Nephron progenitor cell (in vitro differentiated cells): ENCODE results near the gene ADIRF.
"Not testable (repeated sequence)": the region's sequence is repeated elsewhere in the genome, so short reads cannot be mapped to it uniquely, and the experiment has no call there.

Experiments
- DNase-seq: peaks from one replicate; pipeline ENCODE4 v3.0.0; 2021
- H3K27ac Mint-ChIP-seq: 2 replicates; pipeline ENCODE4 v1.8.0; 2021; ENCODE audit warnings: mild to moderate bottlenecking, moderate library complexity, mixed read lengths
- H3K27me3 Mint-ChIP-seq: 2 replicates; pipeline ENCODE4 v1.8.0; 2021; ENCODE audit warnings: mild to moderate bottlenecking, low read depth, mixed read lengths; ENCODE audit not compliant: poor library complexity
- H3K36me3 Mint-ChIP-seq: 2 replicates; pipeline ENCODE4 v1.8.0; 2021; ENCODE audit warnings: low read depth, mixed read lengths
- H3K4me1 Mint-ChIP-seq: 2 replicates; pipeline ENCODE4 v1.8.0; 2021; ENCODE audit warnings: mixed read lengths
- H3K4me3 Mint-ChIP-seq: 2 replicates; pipeline ENCODE4 v1.8.0; 2021; ENCODE audit warnings: mild to moderate bottlenecking, moderate library complexity, mixed read lengths
- H3K9me3 Mint-ChIP-seq: 2 replicates; pipeline ENCODE4 v1.8.0; 2021; ENCODE audit warnings: mild to moderate bottlenecking, moderate library complexity, mixed read lengths
- TF ChIP-seq, protein P1 (sequence below): fragments of 200-600 bp; sonication (generic); IDR thresholded peaks from 2 replicates; pipeline ENCODE4 v1.5.0; 2021; ENCODE audit warnings: antibody characterized with exemption

The ADIRF gene

GRCh38 chr10:86979977-86980448 is 11.7 kb downstream of the ADIRF start:
- Mint-ChIP-seq H3K27ac (no peak overlapping the region), H3K9me3 (no peaks in the 10 kb centered on the region), H3K4me1 (peaks cover 15% of the 10 kb centered on the region), H3K27me3 (no peaks in the 10 kb centered on the region), H3K36me3 (no peaks in the 10 kb centered on the region), H3K4me3 (no peak overlapping the region)
- TF ChIP-seq, protein P1, sequence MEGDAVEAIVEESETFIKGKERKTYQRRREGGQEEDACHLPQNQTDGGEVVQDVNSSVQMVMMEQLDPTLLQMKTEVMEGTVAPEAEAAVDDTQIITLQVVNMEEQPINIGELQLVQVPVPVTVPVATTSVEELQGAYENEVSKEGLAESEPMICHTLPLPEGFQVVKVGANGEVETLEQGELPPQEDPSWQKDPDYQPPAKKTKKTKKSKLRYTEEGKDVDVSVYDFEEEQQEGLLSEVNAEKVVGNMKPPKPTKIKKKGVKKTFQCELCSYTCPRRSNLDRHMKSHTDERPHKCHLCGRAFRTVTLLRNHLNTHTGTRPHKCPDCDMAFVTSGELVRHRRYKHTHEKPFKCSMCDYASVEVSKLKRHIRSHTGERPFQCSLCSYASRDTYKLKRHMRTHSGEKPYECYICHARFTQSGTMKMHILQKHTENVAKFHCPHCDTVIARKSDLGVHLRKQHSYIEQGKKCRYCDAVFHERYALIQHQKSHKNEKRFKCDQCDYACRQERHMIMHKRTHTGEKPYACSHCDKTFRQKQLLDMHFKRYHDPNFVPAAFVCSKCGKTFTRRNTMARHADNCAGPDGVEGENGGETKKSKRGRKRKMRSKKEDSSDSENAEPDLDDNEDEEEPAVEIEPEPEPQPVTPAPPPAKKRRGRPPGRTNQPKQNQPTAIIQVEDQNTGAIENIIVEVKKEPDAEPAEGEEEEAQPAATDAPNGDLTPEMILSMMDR, result no peak
- no peak for DNase-seq

GRCh38 chr10:86981020-86981419 is 12.7 kb downstream of the ADIRF start:
- not testable (repeated sequence) for DNase-seq

GRCh38 chr10:86981716-86982115 is 13.4 kb downstream of the ADIRF start:
- Mint-ChIP-seq H3K4me3 (no peak overlapping the region), H3K4me1 (peaks cover 15% of the 10 kb centered on the region)
- TF ChIP-seq, protein P1, result no peak

More at GRCh38 chr10:86981020-86981419, 12.7 kb downstream of the ADIRF start:
- H3K9me3 Mint-ChIP-seq, H3K27ac Mint-ChIP-seq, H3K36me3 Mint-ChIP-seq, H3K4me3 Mint-ChIP-seq, H3K27me3 Mint-ChIP-seq: not testable (repeated sequence)
- H3K4me1 Mint-ChIP-seq, result peaks cover 15% of the 10 kb centered on the region

DNA sequence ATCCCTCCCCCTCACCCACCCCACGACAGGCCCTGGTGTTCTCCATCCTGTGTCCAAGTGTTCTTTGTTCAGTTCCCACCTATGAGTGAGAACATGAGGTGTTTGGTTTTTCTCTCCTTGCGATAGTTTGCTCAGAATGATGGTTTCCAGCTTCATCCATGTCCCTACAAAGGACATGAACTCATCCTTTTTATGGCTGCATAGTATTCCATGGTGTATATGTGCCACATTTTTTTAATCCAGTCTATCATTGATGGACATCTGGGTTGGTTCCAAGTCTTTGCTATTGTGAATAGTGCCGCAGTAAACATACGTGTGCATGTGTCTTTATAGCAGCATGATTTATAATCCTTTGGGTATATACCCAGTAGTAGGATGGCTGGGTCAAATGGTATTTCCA is 16.2 kb downstream of the ADIRF start:
- H3K27me3 Mint-ChIP-seq, H3K4me3 Mint-ChIP-seq, H3K27ac Mint-ChIP-seq, H3K4me1 Mint-ChIP-seq, H3K36me3 Mint-ChIP-seq, DNase-seq, H3K9me3 Mint-ChIP-seq: not testable (repeated sequence)

More at GRCh38 chr10:86981716-86982115, 13.4 kb downstream of the ADIRF start:
- peaks cover 3% of the 10 kb centered on the region for H3K27me3 Mint-ChIP-seq
- DNase-seq, result no peak
- no peaks in the 10 kb centered on the region for H3K36me3 Mint-ChIP-seq
- H3K9me3 Mint-ChIP-seq, result no peaks in the 10 kb centered on the region
- no peak overlapping the region for H3K27ac Mint-ChIP-seq

DNA sequence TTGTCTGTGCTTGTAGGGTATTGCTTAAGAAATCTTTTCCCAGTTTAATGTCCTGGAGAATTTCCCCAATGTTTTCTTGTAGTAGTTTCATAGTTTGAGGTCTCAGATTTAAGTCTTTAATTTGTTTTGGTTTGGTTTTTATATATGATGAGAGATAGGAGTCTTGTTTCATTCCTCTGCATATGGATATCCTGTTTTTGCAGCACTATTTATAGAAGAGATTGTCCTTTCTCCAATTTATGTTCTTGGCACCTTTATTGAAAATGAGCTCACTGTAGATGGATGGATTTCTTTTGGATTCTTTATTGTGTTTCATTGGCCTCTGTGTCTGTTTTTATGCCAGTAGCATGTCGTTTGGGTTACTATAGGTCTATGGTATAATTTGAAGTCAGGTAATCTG is 20.2 kb downstream of the ADIRF start:
- DNase-seq, result no peak
- H3K9me3 Mint-ChIP-seq, result no peaks in the 10 kb centered on the region
- no peak overlapping the region for H3K27ac Mint-ChIP-seq
- H3K36me3 Mint-ChIP-seq, result no peaks in the 10 kb centered on the region
- H3K4me1 Mint-ChIP-seq, result no peaks in the 10 kb centered on the region
- TF ChIP-seq, protein P1, result no peak
- no peak overlapping the region for H3K4me3 Mint-ChIP-seq
- H3K27me3 Mint-ChIP-seq, result peaks cover 8% of the 10 kb centered on the region

DNA sequence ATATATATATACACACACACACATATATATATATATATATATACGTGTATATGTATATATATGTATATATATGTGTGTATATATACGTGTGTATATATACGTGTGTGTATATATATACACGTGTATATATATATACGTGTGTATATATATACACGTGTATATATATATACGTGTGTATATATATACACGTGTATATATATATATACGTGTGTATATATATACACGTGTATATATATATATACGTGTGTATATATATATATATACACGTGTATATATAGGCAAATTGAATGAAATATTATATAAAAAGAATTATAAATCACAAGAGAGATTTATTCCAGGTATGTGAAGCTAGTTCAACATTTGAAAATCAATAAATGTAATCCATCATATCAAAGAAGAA is 23.1 kb downstream of the ADIRF start:
- not testable (repeated sequence) for H3K27me3 Mint-ChIP-seq, H3K9me3 Mint-ChIP-seq, H3K27ac Mint-ChIP-seq, DNase-seq, H3K36me3 Mint-ChIP-seq, H3K4me3 Mint-ChIP-seq, H3K4me1 Mint-ChIP-seq

DNA sequence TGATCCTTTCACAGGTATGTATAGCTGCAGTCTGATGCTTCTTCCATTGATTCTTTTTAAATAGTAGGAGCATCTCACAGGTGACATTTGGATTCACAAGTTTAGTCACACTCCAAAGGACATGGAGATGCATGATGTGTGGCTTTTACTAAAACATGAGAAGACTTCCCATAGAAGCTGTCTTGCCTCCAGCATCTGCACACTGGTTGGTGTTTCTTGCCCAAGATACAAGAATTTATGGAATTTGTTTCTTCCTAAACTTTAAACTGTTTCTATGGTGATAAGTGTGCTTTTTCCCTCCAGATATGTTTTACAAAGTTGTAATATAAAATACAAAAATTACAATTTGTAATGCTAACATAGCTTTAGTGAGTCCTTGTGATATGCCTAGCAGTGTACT is 24.2 kb downstream of the ADIRF start:
- H3K27me3 Mint-ChIP-seq, result peaks cover 4% of the 10 kb centered on the region

More for the DNA sequence above, 24.2 kb downstream of the ADIRF start:
- no peaks in the 10 kb centered on the region for H3K9me3 Mint-ChIP-seq
- no peak for DNase-seq
- no peak overlapping the region for H3K4me3 Mint-ChIP-seq
- no peaks in the 10 kb centered on the region for H3K4me1 Mint-ChIP-seq
- TF ChIP-seq, protein P1, result no peak
- no peaks in the 10 kb centered on the region for H3K36me3 Mint-ChIP-seq
- no peak overlapping the region for H3K27ac Mint-ChIP-seq
